K562 (cell line): ENCODE measurements around the gene TAF8. TPM values are rescaled to one million over a fixed set of nuclear protein-coding genes. Genes with fewer than 3 reads are reported as not detected.
A peak's percentile ranks its signal among the peaks of the same experiment; 100 is the strongest.

Experiments
- BRCA1 ChIP-seq, 2 experiments: fragments of 450-650 bp in 1 of 2; sonication (generic) in 1 of 2; formaldehyde crosslinking in 1 of 2; IDR thresholded peaks; 2 replicates each; pipeline versions ENCODE4 v1.5.0 to v1.6.1; 2017 to 2020; ENCODE audit warnings: mild to moderate bottlenecking in 1 of 2, missing genetic modification reagents in 1 of 2
- BRD9 ChIP-seq: fragments of 450-650 bp; IDR thresholded peaks from 2 replicates; pipeline ENCODE4 v1.6.1; 2018; ENCODE audit warnings: low read depth; ENCODE audit not compliant: partially characterized antibody
- CBX1 ChIP-seq: sonication (generic); IDR thresholded peaks from 2 replicates; pipeline ENCODE4 v1.6.1; 2016; ENCODE audit warnings: antibody characterized with exemption, low read depth, mild to moderate bottlenecking
- FOXJ3 ChIP-seq: sonication (generic); formaldehyde crosslinking; IDR thresholded peaks from 2 replicates; pipeline ENCODE4 v1.4.0; 2020; ENCODE audit warnings: mild to moderate bottlenecking, missing genetic modification reagents
- FOXK1 ChIP-seq: sonication (generic); formaldehyde crosslinking; IDR thresholded peaks from 2 replicates; pipeline ENCODE4 v1.8.0; 2022; ENCODE audit warnings: missing genetic modification reagents, mild to moderate bottlenecking, borderline replicate concordance
- HDAC3 ChIP-seq: fragments of 450-650 bp; IDR thresholded peaks from 2 replicates; pipeline ENCODE4 v1.6.1; 2018; ENCODE audit warnings: borderline replicate concordance, mild to moderate bottlenecking, moderate library complexity; ENCODE audit not compliant: partially characterized antibody
- HNRNPL ChIP-seq: fragments of 200-400 bp; formaldehyde crosslinking; IDR thresholded peaks from 2 replicates; pipeline ENCODE4 v1.6.1; 2017; ENCODE audit warnings: low read depth, mild to moderate bottlenecking, low read length
- IRF2 ChIP-seq: sonication (generic); formaldehyde crosslinking; IDR thresholded peaks from 2 replicates; pipeline ENCODE4 v1.8.1; 2022; ENCODE audit warnings: mild to moderate bottlenecking, missing genetic modification reagents
- MTF1 ChIP-seq: fragments of 250-450 bp; sonication (Bioruptor Pico); IDR thresholded peaks from 2 replicates; pipeline ENCODE4 v1.9.0; 2021; ENCODE audit warnings: moderate library complexity, mild to moderate bottlenecking, inconsistent platforms, borderline replicate concordance
- NFIX ChIP-seq: fragments of 250-450 bp; sonication (Bioruptor Pico); IDR thresholded peaks from 2 replicates; pipeline ENCODE4 v1.4.0; 2020; ENCODE audit warnings: low read depth, mild to moderate bottlenecking, moderate library complexity
- RFX5 ChIP-seq: IDR thresholded peaks from 2 replicates; pipeline ENCODE4 v1.6.1; 2011; ENCODE audit warnings: low read depth, mild to moderate bottlenecking, improper control_type of control experiment, low read length
- SETDB1 ChIP-seq: IDR thresholded peaks from one replicate; pipeline ENCODE4 v1.6.1; 2012; ENCODE audit warnings: low read length, control low read depth, inconsistent platforms
- SPI1 ChIP-seq: IDR thresholded peaks from 2 replicates; pipeline ENCODE4 v1.6.1; 2011; ENCODE audit warnings: low read depth, low read length, control low read depth, borderline replicate concordance
- SRF ChIP-seq, 2 experiments: fragments of 250-450, 450-650 bp in 1 of 2; sonication (Bioruptor Pico) in 1 of 2; sonication (generic) in 1 of 2; formaldehyde crosslinking; IDR thresholded peaks; 2 replicates each; pipeline versions ENCODE4 v1.5.0 to v1.5.1; 2020 to 2022; ENCODE audit warnings: mild to moderate bottlenecking in 1 of 2, missing genetic modification reagents in 1 of 2
- STAT5B ChIP-seq: fragments of 250-450 bp; sonication (Bioruptor Pico); IDR thresholded peaks from 2 replicates; pipeline ENCODE4 v1.8.0; 2021; ENCODE audit warnings: mild to moderate bottlenecking, inconsistent platforms
- ZKSCAN8 ChIP-seq: fragments of 200-800 bp; sonication (Bioruptor generic); IDR thresholded peaks from 2 replicates; pipeline ENCODE4 v1.6.1; 2016; ENCODE audit warnings: missing genetic modification characterization, missing compliant biosample characterization
- ZNF175 ChIP-seq: fragments of 200-800 bp; sonication (Bioruptor generic); IDR thresholded peaks from 2 replicates; pipeline ENCODE4 v1.6.1; 2016; ENCODE audit warnings: low read depth, mild to moderate bottlenecking, missing genetic modification characterization, missing compliant biosample characterization
- ZNF253 ChIP-seq: fragments of 250-450 bp; sonication (Bioruptor Pico); conservative IDR thresholded peaks from 2 replicates; pipeline ENCODE4 v1.6.1; 2021; ENCODE audit warnings: mild to moderate bottlenecking
- polyA plus RNA-seq, 8 experiments: library from polyadenylated mRNA; depleted of rRNA in 4 of 8; stranded (reverse) in 5 of 8; unstranded in 3 of 8; fragments of >200 nt; fragmentation: Nextera tagmentation in 2 of 8; fragmentation: Illumina TruSeq in 1 of 8; extraction: Ambion mirVana in 2 of 8; extraction: Trizol in 1 of 8; gene quantifications; 2 replicates each; pipeline versions ENCODE4 v1.2.1 to v1.2.3, GENCODE V29; 2011 to 2014; ENCODE audit warnings: inconsistent platforms in 1 of 8, missing spikeins in 1 of 8
- total RNA-seq, 7 experiments: library from RNA; depleted of rRNA in 6 of 7; stranded (reverse); fragments of >200 nt in 6 of 7; fragmentation: Illumina TruSeq in 2 of 7; extraction: Trizol in 2 of 7; gene quantifications; 2 replicates each; pipeline versions ENCODE4 v1.2.1 to v1.2.3, GENCODE V29; 2011 to 2021; ENCODE audit warnings: low replicate concordance in 1 of 7
- TF ChIP-seq, protein P1 (sequence below): sonication (generic); formaldehyde crosslinking; IDR thresholded peaks from 2 replicates; pipeline ENCODE4 v1.8.0; 2022; ENCODE audit warnings: missing genetic modification reagents, mild to moderate bottlenecking, borderline replicate concordance
- TF ChIP-seq, protein P2 (sequence below): sonication (generic); formaldehyde crosslinking; IDR thresholded peaks from 2 replicates; pipeline ENCODE4 v1.8.1; 2023; ENCODE audit warnings: mild to moderate bottlenecking, missing genetic modification reagents
- TF ChIP-seq, protein P3 (sequence below), 2 experiments: IDR thresholded peaks in 1 of 2; conservative IDR thresholded peaks in 1 of 2; 2 replicates each; pipeline ENCODE4 v1.6.1; 2016; ENCODE audit warnings: low read depth in 2 of 2, mild to moderate bottlenecking in 1 of 2, missing compliant biosample characterization in 1 of 2, missing genetic modification characterization in 1 of 2, moderate library complexity in 1 of 2

The TAF8 gene
- total and polyA plus RNA-seq, 9 of the 15 experiments (the other 6 are each of a cell fraction or from before 2014, with no cell fraction given): 29.4 to 84.0 (median 52.6) TPM

DNA sequence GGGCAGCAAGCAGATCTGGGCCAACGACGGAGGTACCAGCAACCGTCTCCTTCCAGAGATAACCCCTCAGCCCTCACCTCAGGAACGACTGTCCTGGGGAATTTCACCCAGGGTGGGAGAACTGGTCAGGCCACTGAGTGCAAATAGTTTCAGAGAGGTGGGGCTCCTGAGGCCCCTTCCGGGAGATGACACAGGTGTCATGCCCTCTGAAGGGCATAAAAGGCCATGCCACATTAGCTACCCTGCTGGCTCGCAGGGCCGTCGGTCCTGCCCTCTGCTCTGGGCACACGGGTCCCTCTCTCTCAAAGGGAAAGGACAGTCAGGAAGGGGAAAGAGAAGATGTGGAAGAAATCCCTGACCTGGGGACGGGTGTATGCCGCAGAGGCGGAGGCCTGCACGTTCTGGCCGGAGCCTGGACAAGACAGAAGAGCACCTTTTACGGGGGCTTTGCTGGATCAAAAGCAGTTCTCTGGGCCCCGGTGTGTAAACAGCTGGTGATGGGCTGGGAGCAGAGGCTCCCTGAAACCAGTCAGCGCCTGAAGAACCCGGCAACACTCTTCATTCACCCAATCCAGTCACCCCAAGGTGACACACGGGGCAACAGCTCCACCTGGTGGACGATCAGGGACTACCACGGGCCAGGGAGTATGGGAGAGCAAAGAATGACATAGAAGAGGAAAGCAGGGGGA lies 6.4 kb upstream of the TAF8 start (continued):
- TF ChIP-seq MTF1 (CRISPR knock-in tag): no peak
- TF ChIP-seq NFIX (CRISPR knock-in tag): no peak
- TF ChIP-seq STAT5B (CRISPR knock-in tag): no peak
- TF ChIP-seq BRD9: no peak
- TF ChIP-seq HNRNPL: no peak
- no peak for TF ChIP-seq SETDB1
- 0 out of 2 replicates have a peak, but pooled peaks have one; percentile 22 for TF ChIP-seq FOXK1 (CRISPR knock-in tag)
- TF ChIP-seq ZNF253: no peak
- no peak for TF ChIP-seq CBX1
- TF ChIP-seq SPI1: no peak
- TF ChIP-seq IRF2 (CRISPR knock-in tag): no peak
- TF ChIP-seq RFX5: no peak
- no peak for TF ChIP-seq ZNF175 (CRISPR knock-in tag)
- TF ChIP-seq, protein P1, sequence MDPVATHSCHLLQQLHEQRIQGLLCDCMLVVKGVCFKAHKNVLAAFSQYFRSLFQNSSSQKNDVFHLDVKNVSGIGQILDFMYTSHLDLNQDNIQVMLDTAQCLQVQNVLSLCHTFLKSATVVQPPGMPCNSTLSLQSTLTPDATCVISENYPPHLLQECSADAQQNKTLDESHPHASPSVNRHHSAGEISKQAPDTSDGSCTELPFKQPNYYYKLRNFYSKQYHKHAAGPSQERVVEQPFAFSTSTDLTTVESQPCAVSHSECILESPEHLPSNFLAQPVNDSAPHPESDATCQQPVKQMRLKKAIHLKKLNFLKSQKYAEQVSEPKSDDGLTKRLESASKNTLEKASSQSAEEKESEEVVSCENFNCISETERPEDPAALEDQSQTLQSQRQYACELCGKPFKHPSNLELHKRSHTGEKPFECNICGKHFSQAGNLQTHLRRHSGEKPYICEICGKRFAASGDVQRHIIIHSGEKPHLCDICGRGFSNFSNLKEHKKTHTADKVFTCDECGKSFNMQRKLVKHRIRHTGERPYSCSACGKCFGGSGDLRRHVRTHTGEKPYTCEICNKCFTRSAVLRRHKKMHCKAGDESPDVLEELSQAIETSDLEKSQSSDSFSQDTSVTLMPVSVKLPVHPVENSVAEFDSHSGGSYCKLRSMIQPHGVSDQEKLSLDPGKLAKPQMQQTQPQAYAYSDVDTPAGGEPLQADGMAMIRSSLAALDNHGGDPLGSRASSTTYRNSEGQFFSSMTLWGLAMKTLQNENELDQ (CRISPR knock-in tag): no peak
- TF ChIP-seq, protein P2, sequence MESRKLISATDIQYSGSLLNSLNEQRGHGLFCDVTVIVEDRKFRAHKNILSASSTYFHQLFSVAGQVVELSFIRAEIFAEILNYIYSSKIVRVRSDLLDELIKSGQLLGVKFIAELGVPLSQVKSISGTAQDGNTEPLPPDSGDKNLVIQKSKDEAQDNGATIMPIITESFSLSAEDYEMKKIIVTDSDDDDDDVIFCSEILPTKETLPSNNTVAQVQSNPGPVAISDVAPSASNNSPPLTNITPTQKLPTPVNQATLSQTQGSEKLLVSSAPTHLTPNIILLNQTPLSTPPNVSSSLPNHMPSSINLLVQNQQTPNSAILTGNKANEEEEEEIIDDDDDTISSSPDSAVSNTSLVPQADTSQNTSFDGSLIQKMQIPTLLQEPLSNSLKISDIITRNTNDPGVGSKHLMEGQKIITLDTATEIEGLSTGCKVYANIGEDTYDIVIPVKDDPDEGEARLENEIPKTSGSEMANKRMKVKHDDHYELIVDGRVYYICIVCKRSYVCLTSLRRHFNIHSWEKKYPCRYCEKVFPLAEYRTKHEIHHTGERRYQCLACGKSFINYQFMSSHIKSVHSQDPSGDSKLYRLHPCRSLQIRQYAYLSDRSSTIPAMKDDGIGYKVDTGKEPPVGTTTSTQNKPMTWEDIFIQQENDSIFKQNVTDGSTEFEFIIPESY (CRISPR knock-in tag): peak; percentile 68
- no peak for TF ChIP-seq HDAC3
- TF ChIP-seq, protein P3, sequence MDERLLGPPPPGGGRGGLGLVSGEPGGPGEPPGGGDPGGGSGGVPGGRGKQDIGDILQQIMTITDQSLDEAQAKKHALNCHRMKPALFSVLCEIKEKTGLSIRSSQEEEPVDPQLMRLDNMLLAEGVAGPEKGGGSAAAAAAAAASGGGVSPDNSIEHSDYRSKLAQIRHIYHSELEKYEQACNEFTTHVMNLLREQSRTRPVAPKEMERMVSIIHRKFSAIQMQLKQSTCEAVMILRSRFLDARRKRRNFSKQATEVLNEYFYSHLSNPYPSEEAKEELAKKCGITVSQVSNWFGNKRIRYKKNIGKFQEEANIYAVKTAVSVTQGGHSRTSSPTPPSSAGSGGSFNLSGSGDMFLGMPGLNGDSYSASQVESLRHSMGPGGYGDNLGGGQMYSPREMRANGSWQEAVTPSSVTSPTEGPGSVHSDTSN (CRISPR knock-in tag; IDR thresholded peaks at IDR 0.05; ENCODE audit: low read depth): no peak
- TF ChIP-seq, protein P3 (tag; conservative IDR thresholded peaks at IDR 0.05; ENCODE audit: low read depth): no peak
- no peak for TF ChIP-seq BRCA1 (IDR thresholded peaks at IDR 0.05)
- TF ChIP-seq BRCA1 (CRISPR knock-in tag; IDR thresholded peaks at IDR 0.05): no peak
- TF ChIP-seq SRF (CRISPR knock-in tag; IDR thresholded peaks at IDR 0.05): no peak
- peak; percentile 94 for TF ChIP-seq ZKSCAN8 (CRISPR knock-in tag)
- no peak for TF ChIP-seq FOXJ3 (CRISPR knock-in tag)
